ENCODE measurements around the gene CENPU.

CENPU gene

DNA sequence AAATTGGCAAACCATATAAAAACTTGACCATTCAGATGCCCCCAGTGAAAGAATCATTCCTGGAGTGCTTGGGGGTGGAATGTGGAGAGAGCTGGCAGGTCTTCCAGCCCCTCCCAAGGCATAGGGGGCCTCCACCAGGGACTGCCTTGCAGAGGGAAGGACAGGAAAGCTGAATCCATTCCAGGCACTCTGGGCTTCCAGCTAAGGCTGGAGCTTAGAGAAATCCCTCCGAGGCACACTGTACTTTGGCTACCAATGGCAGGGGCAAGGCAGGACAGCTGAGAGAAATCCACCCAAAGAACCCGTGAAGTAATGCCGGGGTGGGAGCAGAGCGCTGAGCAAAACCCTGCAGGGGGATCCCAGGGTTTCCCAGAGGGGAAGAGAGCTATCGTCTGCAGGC is 4.0 kb downstream of the CENPU start:
- Histone ChIP-seq H3K27ac (ENCODE audit: low read length) (no peak overlapping the region), H3K9ac (ENCODE audit: low read length) (no peak overlapping the region), H3K36me3 (ENCODE audit: control insufficient read depth, low read depth, low read length) (peaks cover 59% of the 10 kb centered on the region), H3K27me3 (ENCODE audit: control insufficient read depth, insufficient read depth, low read length) (no peaks in the 10 kb centered on the region), H3K9me3 (ENCODE audit: control insufficient read depth, low read depth, low read length) (no peaks in the 10 kb centered on the region), H3K4me3 (ENCODE audit: low read length) (no peak overlapping the region), H3K4me1 (ENCODE audit: control insufficient read depth, low read depth, low read length) (peaks cover 15% of the 10 kb centered on the region)

DNA sequence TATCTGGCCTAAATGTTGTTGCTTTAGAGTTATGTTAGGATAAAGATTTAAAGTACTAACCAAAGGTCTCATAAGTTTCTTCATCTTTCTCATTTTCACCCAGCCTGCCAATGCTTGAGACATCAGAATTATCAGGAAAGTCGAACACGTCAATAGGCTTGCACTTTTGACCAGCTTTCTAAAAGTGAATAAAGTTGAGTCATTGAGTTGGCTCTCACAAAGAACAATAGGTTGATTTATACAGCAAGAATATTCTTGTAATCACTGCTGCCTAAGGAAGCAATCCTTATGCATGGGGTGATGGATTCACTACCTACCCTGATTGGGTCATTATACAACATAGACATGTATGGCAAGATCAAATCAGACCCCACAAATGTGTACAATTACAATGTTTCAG is 5.0 kb downstream of the CENPU start:
- Histone ChIP-seq H3K4me1 (ENCODE audit: control insufficient read depth, low read depth, low read length) (peaks cover 9% of the 10 kb centered on the region), H3K27ac (ENCODE audit: low read length) (no peak overlapping the region), H3K4me3 (ENCODE audit: low read length) (no peak overlapping the region), H3K36me3 (ENCODE audit: control insufficient read depth, low read depth, low read length) (peaks cover 68% of the 10 kb centered on the region), H3K27me3 (ENCODE audit: control insufficient read depth, insufficient read depth, low read length) (no peaks in the 10 kb centered on the region), H3K9ac (ENCODE audit: low read length) (no peak overlapping the region), H3K9me3 (ENCODE audit: control insufficient read depth, low read depth, low read length) (no peaks in the 10 kb centered on the region)

DNA sequence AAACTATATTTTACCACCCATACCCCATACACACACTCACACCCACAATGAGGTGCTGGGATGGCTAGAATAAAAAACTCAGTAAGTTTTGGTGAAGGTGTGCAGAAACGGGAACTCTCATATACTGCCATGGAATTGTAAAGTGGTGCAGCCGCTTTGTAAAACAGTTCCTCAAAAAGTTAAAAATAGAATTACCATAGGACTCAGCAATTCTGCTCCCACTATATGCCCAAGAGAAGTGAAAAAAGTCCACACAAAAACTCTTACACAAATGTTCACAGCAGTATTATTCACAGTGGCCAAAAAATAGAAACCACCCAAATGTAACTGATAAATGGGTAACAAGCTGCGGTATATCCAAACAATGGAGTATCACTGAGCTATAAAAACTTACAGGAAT is 6.5 kb downstream of the CENPU start:
- no peak overlapping the region for H3K27ac ChIP-seq (ENCODE audit: low read length)
- no peak overlapping the region for H3K9ac ChIP-seq (ENCODE audit: low read length)
- H3K4me1 ChIP-seq (ENCODE audit: control insufficient read depth, low read depth, low read length), result peaks cover 8% of the 10 kb centered on the region
- H3K27me3 ChIP-seq (ENCODE audit: control insufficient read depth, insufficient read depth, low read length), result no peaks in the 10 kb centered on the region
- peaks cover 79% of the 10 kb centered on the region for H3K36me3 ChIP-seq (ENCODE audit: control insufficient read depth, low read depth, low read length)
- H3K9me3 ChIP-seq (ENCODE audit: control insufficient read depth, low read depth, low read length), result no peaks in the 10 kb centered on the region
- H3K4me3 ChIP-seq (ENCODE audit: low read length), result no peak overlapping the region

DNA sequence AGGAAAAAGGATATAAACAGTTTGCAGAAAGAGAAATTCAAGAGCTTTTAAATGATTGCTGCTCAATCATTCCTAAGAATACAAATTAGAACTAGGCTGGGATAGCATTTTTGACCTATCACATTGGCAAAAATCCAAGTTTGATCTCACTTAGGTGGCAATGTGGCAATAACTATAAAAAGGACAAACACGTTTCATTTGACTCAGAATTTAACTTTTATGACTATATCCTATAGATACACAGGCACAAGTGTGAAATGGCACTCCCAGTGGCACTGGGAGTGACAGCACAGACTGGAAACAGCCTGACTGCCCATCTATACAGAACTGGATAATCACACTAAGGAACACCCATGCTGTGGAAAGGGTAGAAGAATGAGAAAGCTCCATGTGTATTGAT is 11.1 kb downstream of the CENPU start:
- H3K9me3 ChIP-seq (ENCODE audit: control insufficient read depth, low read depth, low read length), result no peaks in the 10 kb centered on the region
- peaks cover 88% of the 10 kb centered on the region for H3K36me3 ChIP-seq (ENCODE audit: control insufficient read depth, low read depth, low read length)
- H3K27me3 ChIP-seq (ENCODE audit: control insufficient read depth, insufficient read depth, low read length), result no peaks in the 10 kb centered on the region
- no peak overlapping the region for H3K27ac ChIP-seq (ENCODE audit: low read length)
- H3K4me1 ChIP-seq (ENCODE audit: control insufficient read depth, low read depth, low read length), result no peaks in the 10 kb centered on the region
- no peak overlapping the region for H3K4me3 ChIP-seq (ENCODE audit: low read length)
- no peak overlapping the region for H3K9ac ChIP-seq (ENCODE audit: low read length)

DNA sequence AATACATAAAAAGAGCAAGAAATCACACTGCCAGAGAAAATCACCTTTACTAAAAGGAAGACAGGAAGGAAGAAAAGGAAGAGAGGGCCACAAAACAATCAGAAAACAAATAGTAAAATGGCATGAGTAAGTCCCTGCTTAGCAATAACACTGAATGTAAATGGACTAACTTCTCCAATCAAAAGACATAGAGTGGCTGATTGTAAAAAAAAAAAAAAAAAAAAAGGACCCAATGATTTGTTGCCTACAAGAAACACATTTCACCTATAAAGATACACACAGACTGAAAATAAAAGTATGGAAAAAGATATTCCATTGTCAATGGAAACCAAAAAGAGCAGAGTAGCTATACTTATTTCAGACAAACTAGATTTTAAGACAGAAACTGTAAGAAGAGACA is 12.6 kb downstream of the CENPU start:
- Histone ChIP-seq H3K27me3 (ENCODE audit: control insufficient read depth, insufficient read depth, low read length) (no peaks in the 10 kb centered on the region), H3K4me1 (ENCODE audit: control insufficient read depth, low read depth, low read length) (no peaks in the 10 kb centered on the region), H3K9me3 (ENCODE audit: control insufficient read depth, low read depth, low read length) (no peaks in the 10 kb centered on the region), H3K27ac (ENCODE audit: low read length) (no peak overlapping the region), H3K4me3 (ENCODE audit: low read length) (no peak overlapping the region), H3K36me3 (ENCODE audit: control insufficient read depth, low read depth, low read length) (peaks cover 92% of the 10 kb centered on the region), H3K9ac (ENCODE audit: low read length) (no peak overlapping the region)

DNA sequence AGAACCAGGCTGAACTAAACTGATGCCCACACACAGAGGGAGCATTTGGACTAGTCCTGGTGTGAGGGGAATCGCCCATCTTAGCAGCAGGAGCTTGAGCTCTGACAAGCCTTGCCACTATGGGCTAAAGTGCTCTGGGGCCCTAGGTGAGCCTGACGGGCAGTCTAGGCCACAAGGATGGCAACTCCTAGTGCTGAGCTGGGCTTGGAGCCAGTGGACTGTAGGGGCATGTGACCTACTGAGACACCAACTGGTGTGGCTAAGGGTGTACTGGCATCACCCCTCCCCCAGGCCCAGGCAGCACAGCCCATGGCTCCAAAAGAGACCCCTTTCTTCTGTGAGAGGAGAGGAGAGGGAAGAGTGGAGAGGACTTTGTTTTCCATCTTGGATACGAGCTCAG is 14.5 kb downstream of the CENPU start:
- Histone ChIP-seq H3K36me3 (ENCODE audit: control insufficient read depth, low read depth, low read length) (peaks cover 91% of the 10 kb centered on the region), H3K4me3 (ENCODE audit: low read length) (no peak overlapping the region), H3K27me3 (ENCODE audit: control insufficient read depth, insufficient read depth, low read length) (no peaks in the 10 kb centered on the region), H3K9ac (ENCODE audit: low read length) (no peak overlapping the region), H3K4me1 (ENCODE audit: control insufficient read depth, low read depth, low read length) (no peaks in the 10 kb centered on the region), H3K27ac (ENCODE audit: low read length) (no peak overlapping the region), H3K9me3 (ENCODE audit: control insufficient read depth, low read depth, low read length) (no peaks in the 10 kb centered on the region)

DNA sequence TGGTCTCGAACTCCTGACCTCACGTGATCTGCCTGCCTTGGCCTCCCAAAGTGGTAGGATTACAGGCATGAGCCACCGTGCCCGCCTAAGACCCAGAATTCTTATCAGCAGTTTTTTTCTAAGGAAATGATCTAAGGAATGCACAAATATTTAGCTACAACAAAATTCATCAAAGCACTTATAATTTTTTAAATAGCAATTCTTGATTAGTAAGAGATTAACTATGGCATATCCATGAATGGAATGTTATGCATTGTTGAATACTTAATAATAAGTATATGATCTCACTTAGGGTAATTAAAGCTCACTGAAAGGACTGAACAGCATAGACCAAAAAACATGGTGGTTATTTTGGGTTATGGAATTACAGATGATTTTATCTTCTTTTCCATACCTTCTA is 18.4 kb downstream of the CENPU start:
- H3K4me1 ChIP-seq (ENCODE audit: control insufficient read depth, low read depth, low read length), result no peaks in the 10 kb centered on the region
- no peaks in the 10 kb centered on the region for H3K27me3 ChIP-seq (ENCODE audit: control insufficient read depth, insufficient read depth, low read length)
- H3K27ac ChIP-seq (ENCODE audit: low read length), result no peak overlapping the region
- no peak overlapping the region for H3K9ac ChIP-seq (ENCODE audit: low read length)
- no peak overlapping the region for H3K4me3 ChIP-seq (ENCODE audit: low read length)
- H3K36me3 ChIP-seq (ENCODE audit: control insufficient read depth, low read depth, low read length), result peaks cover 91% of the 10 kb centered on the region
- no peaks in the 10 kb centered on the region for H3K9me3 ChIP-seq (ENCODE audit: control insufficient read depth, low read depth, low read length)

DNA sequence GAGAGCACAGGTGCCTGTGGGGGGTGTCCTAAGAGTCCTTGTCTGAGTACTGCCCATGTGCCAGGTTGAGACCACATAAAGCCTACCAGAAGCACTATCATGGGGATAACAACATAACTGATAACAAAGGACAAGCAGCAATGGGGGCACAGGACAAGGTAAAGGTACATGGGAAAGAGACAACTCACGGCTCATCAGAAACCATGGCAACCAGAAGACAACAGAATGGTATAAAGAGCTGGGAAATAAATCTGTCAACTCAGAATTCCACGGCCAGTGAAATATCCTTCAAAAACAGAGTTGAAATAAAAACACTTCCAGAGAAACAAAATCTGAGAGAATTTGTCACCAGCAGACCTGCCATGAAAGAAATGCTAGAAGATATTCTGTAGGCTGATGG is 20.0 kb downstream of the CENPU start:
- Histone ChIP-seq H3K9ac (ENCODE audit: low read length) (no peak overlapping the region), H3K4me3 (ENCODE audit: low read length) (no peak overlapping the region), H3K4me1 (ENCODE audit: control insufficient read depth, low read depth, low read length) (no peaks in the 10 kb centered on the region), H3K27ac (ENCODE audit: low read length) (no peak overlapping the region), H3K36me3 (ENCODE audit: control insufficient read depth, low read depth, low read length) (peaks cover 90% of the 10 kb centered on the region), H3K9me3 (ENCODE audit: control insufficient read depth, low read depth, low read length) (no peaks in the 10 kb centered on the region), H3K27me3 (ENCODE audit: control insufficient read depth, insufficient read depth, low read length) (no peaks in the 10 kb centered on the region)

DNA sequence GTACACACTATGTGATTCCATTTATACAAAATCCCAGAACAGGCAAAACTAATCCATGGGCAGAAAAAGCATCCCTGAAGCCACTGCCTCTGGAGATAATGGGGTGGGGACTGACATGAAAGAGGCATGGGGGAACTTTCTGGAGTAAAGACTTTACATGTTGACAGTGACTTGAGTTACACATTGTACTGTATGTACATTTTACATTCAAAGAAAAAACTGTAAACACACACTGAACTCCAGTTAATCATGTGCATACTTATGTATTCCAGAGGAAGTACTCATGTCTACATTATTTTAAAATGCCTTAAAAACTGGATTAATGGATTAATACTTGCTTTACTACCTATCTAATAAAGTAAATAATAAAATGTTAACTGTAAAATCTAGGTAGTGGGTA is 21.6 kb downstream of the CENPU start:
- no peaks in the 10 kb centered on the region for H3K9me3 ChIP-seq (ENCODE audit: control insufficient read depth, low read depth, low read length)
- no peak overlapping the region for H3K27ac ChIP-seq (ENCODE audit: low read length)
- H3K9ac ChIP-seq (ENCODE audit: low read length), result no peak overlapping the region
- H3K4me1 ChIP-seq (ENCODE audit: control insufficient read depth, low read depth, low read length), result no peaks in the 10 kb centered on the region
- H3K27me3 ChIP-seq (ENCODE audit: control insufficient read depth, insufficient read depth, low read length), result no peaks in the 10 kb centered on the region
- peaks cover 86% of the 10 kb centered on the region for H3K36me3 ChIP-seq (ENCODE audit: control insufficient read depth, low read depth, low read length)
- no peak overlapping the region for H3K4me3 ChIP-seq (ENCODE audit: low read length)

DNA sequence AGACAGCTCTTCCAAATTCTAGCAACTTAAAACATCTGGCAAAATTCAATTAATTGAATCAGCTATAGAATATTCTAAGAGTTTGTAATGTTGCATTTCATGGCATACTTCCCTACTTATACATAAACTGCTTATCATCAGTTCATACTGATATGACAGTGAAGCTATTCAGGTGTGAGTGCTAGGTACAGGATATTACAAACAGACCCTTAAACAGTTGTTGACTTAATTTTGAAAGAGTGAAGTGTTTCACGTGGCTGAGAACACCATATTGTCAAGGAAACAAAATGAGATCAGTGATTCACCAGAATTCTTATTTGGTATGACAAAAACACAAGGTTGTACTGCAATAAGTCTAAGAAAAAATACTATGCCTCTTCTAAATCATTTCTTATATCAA is 27.4 kb downstream of the CENPU start:
- no peaks in the 10 kb centered on the region for H3K9me3 ChIP-seq (ENCODE audit: control insufficient read depth, low read depth, low read length)
- no peaks in the 10 kb centered on the region for H3K27me3 ChIP-seq (ENCODE audit: control insufficient read depth, insufficient read depth, low read length)
- H3K9ac ChIP-seq (ENCODE audit: low read length), result no peak overlapping the region
- H3K27ac ChIP-seq (ENCODE audit: low read length), result no peak overlapping the region
- no peak overlapping the region for H3K4me3 ChIP-seq (ENCODE audit: low read length)
- H3K36me3 ChIP-seq (ENCODE audit: control insufficient read depth, low read depth, low read length), result peaks cover 91% of the 10 kb centered on the region
- H3K4me1 ChIP-seq (ENCODE audit: control insufficient read depth, low read depth, low read length), result no peaks in the 10 kb centered on the region

DNA sequence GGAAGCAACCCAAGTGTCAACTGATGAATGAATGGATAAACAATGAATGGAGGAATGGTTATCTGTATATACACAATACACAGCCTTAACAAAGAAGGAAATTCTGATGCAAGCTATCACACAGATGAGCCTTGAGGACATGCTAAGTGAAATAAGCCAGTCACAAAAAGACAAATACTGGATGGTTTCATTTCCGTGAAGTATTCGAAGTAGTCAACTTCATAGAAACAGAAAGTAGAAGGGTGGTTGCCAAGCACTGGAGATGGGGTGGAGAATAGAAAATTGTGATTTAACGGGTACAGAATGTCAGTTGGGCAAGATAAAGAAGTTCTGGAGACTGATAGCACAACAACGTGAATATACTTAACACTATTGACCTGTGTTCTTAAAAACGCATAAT is 28.2 kb downstream of the CENPU start:
- H3K36me3 ChIP-seq (ENCODE audit: control insufficient read depth, low read depth, low read length), result peaks cover 91% of the 10 kb centered on the region
- no peak overlapping the region for H3K27ac ChIP-seq (ENCODE audit: low read length)
- no peaks in the 10 kb centered on the region for H3K27me3 ChIP-seq (ENCODE audit: control insufficient read depth, insufficient read depth, low read length)
- no peaks in the 10 kb centered on the region for H3K9me3 ChIP-seq (ENCODE audit: control insufficient read depth, low read depth, low read length)
- H3K4me1 ChIP-seq (ENCODE audit: control insufficient read depth, low read depth, low read length), result no peaks in the 10 kb centered on the region
- no peak overlapping the region for H3K4me3 ChIP-seq (ENCODE audit: low read length)
- no peak overlapping the region for H3K9ac ChIP-seq (ENCODE audit: low read length)

DNA sequence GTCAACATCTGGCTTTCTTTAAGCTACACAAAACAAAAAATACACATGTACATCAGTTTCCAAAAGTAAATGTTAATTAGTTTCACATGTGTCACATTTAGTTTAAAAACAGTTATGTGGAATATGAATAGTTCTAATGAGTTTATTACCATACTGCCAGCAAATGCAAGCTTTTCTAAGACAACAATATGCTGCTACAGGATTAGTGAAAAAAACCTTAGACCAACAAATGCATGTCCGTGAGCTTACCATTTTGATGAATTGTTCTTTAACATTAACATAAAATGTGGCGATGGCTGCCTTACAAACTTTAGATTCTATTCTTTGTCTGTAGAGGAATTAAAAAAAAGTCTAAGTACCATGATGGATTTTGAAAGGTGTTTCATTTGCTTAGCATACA is 31.8 kb downstream of the CENPU start:
- Histone ChIP-seq H3K9ac (ENCODE audit: low read length) (no peak overlapping the region), H3K36me3 (ENCODE audit: control insufficient read depth, low read depth, low read length) (peaks cover 80% of the 10 kb centered on the region), H3K9me3 (ENCODE audit: control insufficient read depth, low read depth, low read length) (no peaks in the 10 kb centered on the region), H3K27me3 (ENCODE audit: control insufficient read depth, insufficient read depth, low read length) (no peaks in the 10 kb centered on the region), H3K4me1 (ENCODE audit: control insufficient read depth, low read depth, low read length) (no peaks in the 10 kb centered on the region), H3K27ac (ENCODE audit: low read length) (no peak overlapping the region), H3K4me3 (ENCODE audit: low read length) (no peak overlapping the region)
